ENCODE data around the gene CD160. TPM values are rescaled to one million over a fixed set of nuclear protein-coding genes. Genes with fewer than 3 reads are reported as not detected.

Gene CD160
- total RNA-seq, 6 experiments from 2014 or later = 0.19 to 1.5 (median 0.91) TPM; not detected in 2

- H3K4me1 ChIP-seq = peaks cover 0 to 19% (median 11%) of the 10 kb centered on the region in 4 donors
- H3K36me3 ChIP-seq = no peaks in the 10 kb centered on the region
- H3K27ac ChIP-seq = no peak overlapping the region
- TF ChIP-seq CTCF (IDR thresholded peaks at IDR 0.05) (no peak), POLR2A (IDR thresholded peaks at IDR 0.05) (no peak)
- no peaks in the 10 kb centered on the region for H3K9me3 ChIP-seq
- H3K4me3 ChIP-seq = no peak overlapping the region
- ATAC-seq (peak in 1 of 4 donors; percentile 19), DNase-seq (no peak)
- no peaks in the 10 kb centered on the region for H3K27me3 ChIP-seq
- intact Hi-C loops (cut with DNase I) = no loop called here
- 71% methylated on average over 5 of the region's 5 CpGs for WGBS (ENCODE audit: insufficient coverage, low coverage, low lambda C conversion rate, missing lambda C conversion rate)
These were observed 23.3 kb upstream of the CD160 start for GRCh38 chr1:145695821-145696629.

GRCh38 chr1:145696630-145696960, 22.7 kb upstream of the CD160 start:
- no peak overlapping the region for H3K4me3 ChIP-seq
- peaks cover 0 to 15% (median 8%) of the 10 kb centered on the region in 4 donors for H3K4me1 ChIP-seq
- H3K27ac ChIP-seq = no peak overlapping the region
- WGBS (ENCODE audit: insufficient coverage, low coverage, low lambda C conversion rate, missing lambda C conversion rate) = 91% methylated on average over 3 of the region's 3 CpGs
- ATAC-seq (no peak), DNase-seq (no peak)
- intact Hi-C loops (cut with DNase I) = no loop called here
- H3K9me3 ChIP-seq = no peaks in the 10 kb centered on the region
- TF ChIP-seq CTCF (IDR thresholded peaks at IDR 0.05) (no peak), POLR2A (IDR thresholded peaks at IDR 0.05) (no peak)
- no peaks in the 10 kb centered on the region for H3K36me3 ChIP-seq
- no peaks in the 10 kb centered on the region for H3K27me3 ChIP-seq

GRCh38 chr1:145701306-145701862, 17.9 kb upstream of the CD160 start:
- TF ChIP-seq CTCF (IDR thresholded peaks at IDR 0.05) (no peak), POLR2A (IDR thresholded peaks at IDR 0.05) (no peak)
- no peak overlapping the region for H3K27ac ChIP-seq
- no peaks in the 10 kb centered on the region for H3K36me3 ChIP-seq
- H3K9me3 ChIP-seq = no peaks in the 10 kb centered on the region
- ATAC-seq = no peak
- WGBS (ENCODE audit: insufficient coverage, low coverage, low lambda C conversion rate, missing lambda C conversion rate) = 78% methylated on average over 2 of the region's 2 CpGs
- no peaks in the 10 kb centered on the region for H3K27me3 ChIP-seq
- peaks cover 0 to 42% (median 7%) of the 10 kb centered on the region in 4 donors for H3K4me1 ChIP-seq
- peak in 1 of 3 donors; percentile 27 for DNase-seq
- H3K4me3 ChIP-seq = no peak overlapping the region
- intact Hi-C loops (cut with DNase I) = no loop called here

GRCh38 chr1:145702052-145702451, 17.2 kb upstream of the CD160 start:
- Histone ChIP-seq H3K36me3 (no peaks in the 10 kb centered on the region), H3K9me3 (no peaks in the 10 kb centered on the region), H3K4me1 (peaks cover 0 to 42% (median 7%) of the 10 kb centered on the region in 4 donors), H3K4me3 (no peak overlapping the region), H3K27ac (peak overlapping the region in 1 of 3 donors; percentile 33), H3K27me3 (no peaks in the 10 kb centered on the region)
- DNase-seq (peak in 1 of 3 donors; percentile 5), ATAC-seq (no peak)
- intact Hi-C loops (cut with DNase I) = no loop called here
- 75% methylated on average over 2 of the region's 2 CpGs for WGBS (ENCODE audit: insufficient coverage, low coverage, low lambda C conversion rate, missing lambda C conversion rate)
- TF ChIP-seq POLR2A (IDR thresholded peaks at IDR 0.05) = no peak
- no peak for TF ChIP-seq CTCF (IDR thresholded peaks at IDR 0.05)
